ENCODE results near the gene GPR149. TPM values are rescaled to one million over a fixed set of nuclear protein-coding genes. Genes with fewer than 3 reads are reported as not detected.

Gene GPR149
- total and polyA plus RNA-seq, 10 of the 15 experiments (the other 5 are each of a cell fraction or from before 2014, with no cell fraction given) = not detected

GRCh38 chr3:154473769-154474168 is 43.8 kb upstream of the GPR149 start (continued):
- TF ChIP-seq USF2 (IDR thresholded peaks at IDR 0.05; ENCODE audit: borderline replicate concordance, low read depth, low read length) = no peak

DNA sequence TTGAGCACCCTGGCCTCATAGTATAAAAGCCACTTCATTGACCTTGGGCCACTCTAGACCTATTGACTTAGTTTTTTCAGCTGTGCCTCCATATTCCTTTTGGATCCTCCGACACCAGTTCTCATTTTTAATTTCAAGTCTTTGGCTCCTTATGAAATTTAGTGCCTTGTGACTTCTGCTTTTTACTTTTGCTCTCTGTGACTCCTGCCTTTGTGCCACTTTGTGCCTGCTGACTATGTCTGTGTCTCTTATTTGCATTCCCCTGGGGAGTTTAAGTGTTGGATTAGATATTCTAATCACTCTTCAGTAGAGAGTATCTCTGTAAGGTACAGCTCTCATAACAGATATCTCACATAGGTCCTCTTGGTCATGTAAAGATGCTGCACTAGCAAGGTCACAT is 39.6 kb upstream of the GPR149 start:
- CTCF ChIA-PET = no interaction called here
- no peaks in the 10 kb centered on the region for H3K36me3 ChIP-seq (ENCODE audit: control insufficient read depth in 2 of 2, insufficient read depth in 2 of 2, low read length in 1 of 2)
- no peak for ATAC-seq
- H4K20me1 ChIP-seq (ENCODE audit: control insufficient read depth, insufficient read depth) = no peaks in the 10 kb centered on the region
- no peaks in the 10 kb centered on the region for H3K4me1 ChIP-seq (ENCODE audit: control insufficient read depth, insufficient read depth, low read length)
- no peak for FAIRE-seq
- H3K4me3 ChIP-seq = no peak overlapping the region
- TF ChIP-seq ASH2L (IDR thresholded peaks at IDR 0.05; ENCODE audit: borderline replicate concordance, low read depth) (no peak), YY1 (IDR thresholded peaks at IDR 0.05; ENCODE audit: low read depth, low read length) (no peak), SMC3 (IDR thresholded peaks at IDR 0.05; ENCODE audit: borderline replicate concordance, low read length) (no peak), CBX5 (IDR thresholded peaks at IDR 0.05; ENCODE audit: low read depth) (no peak), BMI1 (IDR thresholded peaks at IDR 0.05; ENCODE audit: borderline replicate concordance) (no peak), BACH1 (IDR thresholded peaks at IDR 0.05; ENCODE audit: borderline replicate concordance) (no peak), TCF3 (IDR thresholded peaks at IDR 0.05; ENCODE audit: borderline replicate concordance, insufficient read depth, low read depth, low read length) (no peak), RBBP5 (conservative IDR thresholded peaks at IDR 0.05) (no peak), EED (IDR thresholded peaks at IDR 0.05; ENCODE audit: low read depth) (no peak), SMAD5 (IDR thresholded peaks at IDR 0.05; ENCODE audit: low read depth) (no peak)
- TF ChIP-seq, protein P1, sequence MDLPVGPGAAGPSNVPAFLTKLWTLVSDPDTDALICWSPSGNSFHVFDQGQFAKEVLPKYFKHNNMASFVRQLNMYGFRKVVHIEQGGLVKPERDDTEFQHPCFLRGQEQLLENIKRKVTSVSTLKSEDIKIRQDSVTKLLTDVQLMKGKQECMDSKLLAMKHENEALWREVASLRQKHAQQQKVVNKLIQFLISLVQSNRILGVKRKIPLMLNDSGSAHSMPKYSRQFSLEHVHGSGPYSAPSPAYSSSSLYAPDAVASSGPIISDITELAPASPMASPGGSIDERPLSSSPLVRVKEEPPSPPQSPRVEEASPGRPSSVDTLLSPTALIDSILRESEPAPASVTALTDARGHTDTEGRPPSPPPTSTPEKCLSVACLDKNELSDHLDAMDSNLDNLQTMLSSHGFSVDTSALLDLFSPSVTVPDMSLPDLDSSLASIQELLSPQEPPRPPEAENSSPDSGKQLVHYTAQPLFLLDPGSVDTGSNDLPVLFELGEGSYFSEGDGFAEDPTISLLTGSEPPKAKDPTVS (IDR thresholded peaks at IDR 0.05; ENCODE audit: low read depth, low read length) = no peak
- no peak overlapping the region for H3K27ac ChIP-seq (ENCODE audit: control insufficient read depth, insufficient read depth)
- no peak overlapping the region for H2AFZ ChIP-seq (ENCODE audit: control insufficient read depth, low read depth, low read length)
- intact Hi-C loops (cut with micrococcal nuclease; ENCODE audit: unreplicated experiment) = no loop called here
- H3K27me3 ChIP-seq (replicated peaks in 1 of 2; ENCODE audit: control insufficient read depth in 2 of 2, insufficient read depth in 2 of 2, low read length in 1 of 2) = no peaks in the 10 kb centered on the region
- no peaks in the 10 kb centered on the region for H3K79me2 ChIP-seq (ENCODE audit: control insufficient read depth, insufficient read depth, low read length)
- RAD21 ChIA-PET (ENCODE audit: unreplicated experiment) = no interaction called here
- DNase-seq (ENCODE audit: low read depth, low spot score) = no peak
- in situ Hi-C loops (cut with MboI) = no loop called here
- H3K4me2 ChIP-seq (ENCODE audit: control insufficient read depth, insufficient read depth) = no peak overlapping the region
- WGBS (ENCODE audit: insufficient coverage, insufficient replicate concordance, low lambda C conversion rate, missing lambda C conversion rate) = 0% methylated on average over 1 of the region's 1 CpG
- SMC1A ChIA-PET (ENCODE audit: uncharacterized antibody, unreplicated experiment) = no interaction called here
- H3K9ac ChIP-seq (ENCODE audit: control insufficient read depth, insufficient read depth, low read length) = no peak overlapping the region
- POLR2A ChIA-PET = no interaction called here
- BruUV-seq (replicated peaks) = no TSS peak
- no peaks in the 10 kb centered on the region for H3K9me3 ChIP-seq (replicated peaks; ENCODE audit: control insufficient read depth, insufficient read depth, low read length)
